Activated naive CD4-positive, alpha-beta T cell treated with Interleukin-2 at 50 U/mL for 16 hours (primary cell): Measurements from ENCODE around the gene CAMSAP2.

ENCODE experiments used
- DNase-seq: peaks from one replicate; pipeline ENCODE4 v3.0.0-alpha.2; 2020

Gene CAMSAP2

GRCh38 chr1:200849430-200849829 is 110.7 kb downstream of the CAMSAP2 start:
- DNase-seq, result no peak

DNA sequence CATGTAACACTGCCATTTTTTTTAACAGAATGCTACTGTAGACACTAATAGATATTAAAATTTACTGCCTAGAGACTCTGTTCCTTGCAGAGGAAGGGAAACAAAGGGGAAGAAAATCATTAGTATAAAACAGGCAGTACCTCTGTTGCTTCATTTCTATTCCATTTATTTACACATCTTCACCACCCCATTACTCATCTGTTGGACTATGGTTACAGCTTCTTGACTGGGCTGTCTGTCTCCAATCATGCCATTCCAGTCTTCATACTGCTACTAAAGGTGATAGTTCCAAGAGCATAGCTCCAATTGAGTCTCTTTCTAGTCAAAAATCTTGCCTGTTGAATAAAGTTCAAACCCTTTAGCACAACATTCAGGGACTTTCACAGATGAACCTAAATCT is 111.9 kb downstream of the CAMSAP2 start:
- DNase-seq, result no peak

GRCh38 chr1:200856716-200857357 is 118.1 kb downstream of the CAMSAP2 start:
- no peak for DNase-seq

DNA sequence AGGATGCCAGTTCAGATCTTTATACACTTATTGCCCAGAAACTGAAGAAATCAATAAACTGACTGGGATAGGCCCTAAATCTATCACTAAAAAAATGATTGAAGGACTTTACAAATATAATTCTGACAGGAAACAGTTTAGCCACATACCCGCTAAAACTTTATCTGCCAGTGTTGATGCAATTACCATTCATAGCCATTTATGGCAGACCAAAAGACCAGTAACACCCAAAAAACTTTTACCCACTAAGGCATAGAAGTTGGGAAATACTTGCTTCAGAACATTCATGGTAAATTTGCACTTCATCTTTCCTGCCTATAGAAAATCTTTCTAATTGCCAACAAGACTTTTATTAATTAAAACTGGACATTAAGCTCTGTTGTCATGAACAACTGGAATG is 119.1 kb downstream of the CAMSAP2 start:
- no peak for DNase-seq

- no peak for DNase-seq
Observed at GRCh38 chr1:200861937-200862647, 123.4 kb downstream of the CAMSAP2 start.

DNA sequence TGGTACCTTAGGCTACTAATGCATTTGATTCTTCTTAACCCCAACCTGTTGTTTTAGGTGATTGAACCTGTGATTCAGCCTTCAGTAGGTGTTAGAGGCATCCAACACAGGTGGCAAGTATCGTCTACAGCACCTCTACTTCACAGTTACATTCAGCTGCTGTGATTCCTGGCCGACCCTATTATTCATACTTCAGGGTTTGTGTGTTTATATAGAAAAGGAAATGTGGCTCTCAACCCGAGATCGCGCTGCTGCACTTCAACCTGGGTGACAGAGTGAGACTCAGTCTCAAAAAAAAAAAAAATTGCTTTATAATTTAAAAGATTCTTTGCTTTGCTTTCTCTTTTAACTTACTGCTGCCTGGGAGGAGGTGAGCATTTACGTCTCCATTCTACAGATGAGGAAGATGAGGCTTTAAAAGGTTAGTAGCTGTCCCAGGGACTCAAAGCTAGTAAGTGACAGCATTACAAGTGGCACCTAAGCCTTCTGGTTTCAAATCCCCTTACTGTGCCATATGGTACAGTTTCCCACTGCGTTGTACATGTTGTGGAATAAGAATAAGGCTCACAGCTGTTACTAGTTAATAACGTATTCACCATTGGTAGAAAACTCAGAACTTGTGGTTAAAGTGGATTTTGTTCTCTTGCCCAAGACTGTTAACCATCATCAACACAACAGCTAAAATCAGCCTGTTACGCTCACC is 124.2 kb downstream of the CAMSAP2 start:
- peak; percentile 25 for DNase-seq

GRCh38 chr1:200866116-200866515 is 127.4 kb downstream of the CAMSAP2 start:
- no peak for DNase-seq

DNA sequence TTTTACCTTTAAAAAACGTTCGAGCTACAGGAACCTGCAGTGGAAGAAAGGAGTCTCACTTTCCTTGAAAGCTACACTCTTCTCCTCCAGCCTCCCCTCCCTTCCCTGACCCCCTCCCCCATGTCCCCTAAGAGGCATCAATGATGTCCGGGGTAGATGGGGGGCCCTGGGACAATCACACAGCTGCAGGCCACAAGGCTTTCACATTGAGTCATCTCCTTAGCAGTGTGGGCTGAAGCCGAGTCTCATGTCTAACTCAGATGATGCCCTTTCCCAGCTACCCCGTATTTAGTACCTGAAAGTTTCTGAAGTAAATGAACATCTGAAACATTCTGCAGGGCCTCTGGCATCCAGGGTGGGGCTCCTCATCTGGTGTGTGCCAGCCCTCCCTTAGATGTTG is 127.8 kb downstream of the CAMSAP2 start:
- DNase-seq, result peak; percentile 68

- DNase-seq, result no peak
Observed at GRCh38 chr1:200867018-200867811, 128.5 kb downstream of the CAMSAP2 start.

- no peak for DNase-seq
Observed at GRCh38 chr1:200869376-200869752, 130.7 kb downstream of the CAMSAP2 start.

DNA sequence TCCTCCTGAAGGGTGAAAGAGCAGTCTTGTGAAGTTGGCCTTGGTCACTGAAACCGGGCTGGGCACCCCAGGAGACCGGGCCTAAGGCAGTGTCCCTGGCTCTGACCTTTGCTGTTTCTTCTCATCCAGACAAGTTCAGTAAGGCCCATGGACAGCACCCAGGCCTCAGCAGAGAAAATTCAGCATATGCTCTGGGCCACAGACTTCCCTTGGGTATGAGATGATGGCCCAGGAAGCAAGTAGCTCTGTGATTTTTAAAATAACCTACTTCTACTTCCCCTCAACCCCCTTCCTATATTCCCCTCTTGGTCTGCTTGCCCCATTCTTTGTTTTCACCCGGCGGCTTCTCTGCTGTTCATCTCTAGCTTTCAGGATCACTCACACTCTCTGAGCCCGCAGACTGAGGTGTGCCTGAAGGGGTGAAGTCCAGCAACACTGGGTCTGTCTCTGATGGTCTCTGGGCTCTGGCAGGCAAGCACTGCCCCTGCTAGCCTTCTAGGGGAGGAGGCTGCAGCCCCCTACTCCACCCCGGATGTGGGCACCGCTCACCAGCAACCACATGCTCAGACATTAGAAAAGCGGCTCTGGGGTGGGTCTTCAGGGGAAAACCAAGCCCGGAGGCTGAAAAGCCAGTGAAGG is 131.2 kb downstream of the CAMSAP2 start:
- DNase-seq, result peak; percentile 47

GRCh38 chr1:200872446-200873115 is 133.9 kb downstream of the CAMSAP2 start, which contains the start of gene GPR25:
Gene GPR25, plus strand, starts transcription at chr1:200872981. Its CDS starts 57 bp downstream, at chr1:200873038.
- no peak for DNase-seq

GRCh38 chr1:200873116-200873670 is 134.5 kb downstream of the CAMSAP2 start:
- no peak for DNase-seq

DNA sequence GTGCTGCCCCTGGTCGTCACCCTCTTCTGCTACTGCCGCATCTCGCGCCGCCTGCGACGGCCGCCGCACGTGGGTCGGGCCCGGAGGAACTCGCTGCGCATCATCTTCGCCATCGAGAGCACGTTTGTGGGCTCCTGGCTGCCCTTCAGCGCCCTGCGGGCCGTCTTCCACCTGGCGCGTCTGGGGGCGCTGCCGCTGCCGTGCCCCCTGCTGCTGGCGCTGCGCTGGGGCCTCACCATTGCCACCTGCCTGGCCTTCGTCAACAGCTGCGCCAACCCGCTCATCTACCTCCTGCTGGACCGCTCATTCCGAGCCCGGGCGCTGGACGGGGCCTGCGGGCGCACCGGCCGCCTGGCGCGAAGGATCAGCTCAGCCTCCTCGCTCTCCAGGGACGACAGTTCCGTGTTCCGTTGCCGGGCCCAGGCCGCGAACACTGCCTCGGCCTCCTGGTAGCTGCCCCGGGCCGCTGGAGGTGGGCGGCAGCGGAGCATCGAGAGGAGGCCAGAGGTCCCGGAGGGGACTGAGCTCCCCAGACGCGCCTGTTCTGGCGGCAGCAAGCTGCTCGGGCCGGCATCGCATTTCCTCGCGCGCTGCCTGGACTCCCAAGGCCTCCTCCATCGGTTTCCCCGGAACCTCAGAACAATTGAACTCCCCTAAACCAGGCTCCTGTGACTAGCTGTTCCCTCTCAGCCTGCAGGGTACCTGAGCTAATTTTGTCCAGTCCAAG is 135.1 kb downstream of the CAMSAP2 start:
- DNase-seq, result no peak

- no peak for DNase-seq
Observed at GRCh38 chr1:200874694-200875093, 136.0 kb downstream of the CAMSAP2 start.

DNA sequence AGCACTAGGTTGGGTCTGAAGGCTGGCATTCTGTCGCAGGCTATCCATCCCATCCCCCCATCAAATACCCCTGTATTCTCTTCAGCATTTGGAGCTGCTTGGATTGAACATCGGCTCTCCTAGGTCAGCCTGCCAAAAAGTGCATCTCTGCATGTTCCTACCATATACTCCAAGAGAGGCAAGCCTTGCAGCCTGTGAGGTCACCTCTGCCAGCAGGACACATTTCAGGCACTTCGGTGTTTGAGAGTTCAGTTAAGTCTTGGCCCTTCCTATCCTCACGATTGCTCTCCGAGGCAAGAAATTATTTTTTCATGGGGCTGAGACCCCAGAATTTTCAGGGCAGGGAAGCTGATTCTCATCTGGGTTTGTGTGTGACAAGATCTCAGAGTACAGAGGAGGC is 136.7 kb downstream of the CAMSAP2 start:
- DNase-seq, result no peak

DNA sequence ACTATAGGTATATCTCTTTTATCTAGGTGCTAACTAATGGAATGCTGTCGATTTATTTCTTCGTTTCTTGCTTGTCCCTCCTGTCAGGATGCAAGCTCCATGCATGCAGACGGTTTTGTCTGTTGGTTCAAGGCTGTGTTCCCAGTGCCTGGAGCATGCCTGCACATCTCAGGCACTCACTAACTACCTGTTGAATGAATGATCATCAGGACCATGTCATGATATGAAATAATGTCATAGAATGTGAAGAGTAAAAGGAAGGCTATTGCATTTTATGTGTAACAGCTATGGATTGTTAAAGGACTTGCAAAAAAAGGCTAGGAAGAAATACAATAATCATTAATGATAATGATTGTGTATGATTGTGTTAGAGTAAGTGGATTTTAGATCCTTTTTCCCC is 138.3 kb downstream of the CAMSAP2 start:
- no peak for DNase-seq

- DNase-seq, result peak; percentile 73
Observed at GRCh38 chr1:200877839-200878551, 139.3 kb downstream of the CAMSAP2 start.

DNA sequence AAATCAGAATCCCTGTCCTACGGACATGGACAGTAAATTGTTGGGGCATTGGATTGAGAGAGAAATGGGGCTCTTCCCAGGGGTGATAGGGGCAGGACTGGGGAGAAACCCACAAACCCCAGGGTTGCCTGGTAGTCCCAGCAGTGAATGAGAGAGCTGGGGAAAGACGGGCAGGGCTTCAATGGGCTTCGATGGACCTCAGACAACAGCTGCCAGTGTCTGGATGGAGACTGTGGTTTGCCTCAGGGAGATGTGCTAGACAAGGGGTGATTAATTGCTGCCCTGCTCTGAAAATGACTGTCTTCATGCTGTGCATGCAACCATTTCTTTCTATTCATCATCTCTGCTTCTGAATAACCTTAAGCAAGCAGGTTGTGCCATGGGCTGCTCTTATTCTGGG is 141.5 kb downstream of the CAMSAP2 start:
- DNase-seq, result peak; percentile 38

DNA sequence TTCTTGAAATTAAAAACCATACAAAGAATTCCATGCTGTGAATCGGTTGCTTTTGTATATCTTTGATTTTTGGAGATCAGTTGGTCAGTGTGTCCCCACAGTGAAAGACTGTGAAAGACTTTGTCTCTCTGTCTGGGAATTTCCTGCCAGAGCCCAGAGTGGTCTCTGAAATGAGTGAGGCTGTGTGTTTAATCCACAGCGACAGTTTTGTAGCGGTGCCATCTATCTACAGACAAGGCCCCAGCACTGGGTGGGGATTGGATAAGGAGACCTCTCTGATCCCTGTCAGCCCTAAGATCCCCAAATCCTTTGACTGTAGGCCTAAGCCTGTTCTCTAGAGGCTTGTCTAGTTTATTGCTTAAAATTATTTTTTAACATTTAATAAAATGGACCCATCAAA is 144.4 kb downstream of the CAMSAP2 start:
- peak; percentile 1 for DNase-seq
